ENCODE data around the gene UPF2. TPM values are rescaled to one million over a fixed set of nuclear protein-coding genes. Genes with fewer than 3 reads are reported as not detected.
A peak's percentile ranks its signal among the peaks of the same experiment; 100 is the strongest.

UPF2 gene
- total and polyA plus RNA-seq, 10 of the 15 experiments (the other 5 are each of a cell fraction or from before 2014, with no cell fraction given): 21.0 to 44.4 (median 25.9) TPM

DNA sequence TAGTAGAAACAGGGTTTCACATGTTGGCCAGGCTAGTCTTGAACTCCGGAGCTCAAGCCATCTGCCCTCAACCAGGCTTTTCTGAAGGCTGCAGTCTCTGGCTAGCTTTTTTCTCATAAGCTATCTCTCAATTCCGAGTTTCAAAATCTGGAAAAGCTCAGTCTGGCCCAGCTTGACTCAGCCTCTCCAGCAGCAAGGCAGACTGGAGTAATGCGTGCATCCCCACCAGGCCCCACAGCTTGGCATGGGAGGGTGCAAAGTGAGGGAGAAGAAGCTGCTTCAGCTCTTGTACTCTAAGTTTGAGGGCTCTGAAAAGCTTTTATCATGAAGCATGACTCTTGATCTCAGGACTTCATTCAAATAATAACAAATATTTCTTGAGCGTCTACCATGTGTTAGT is 30.9 kb upstream of the UPF2 start:
- Histone ChIP-seq H3K4me3 (peak overlapping the region; percentile 59; the same call in 1 of the 2 replicates), H3K4me2 (ENCODE audit: control insufficient read depth, insufficient read depth) (peak overlapping the region; percentile 40), H3K79me2 (ENCODE audit: control insufficient read depth, insufficient read depth, low read length) (peaks cover 50% of the 10 kb centered on the region), H4K20me1 (ENCODE audit: control insufficient read depth, insufficient read depth) (no peaks in the 10 kb centered on the region), H3K9me3 (replicated peaks; ENCODE audit: control insufficient read depth, insufficient read depth, low read length) (no peaks in the 10 kb centered on the region), H3K9ac (ENCODE audit: control insufficient read depth, insufficient read depth, low read length) (0 out of 2 replicates have a peak overlapping the region, but pooled peaks have one; percentile 13), H2AFZ (ENCODE audit: control insufficient read depth, low read depth, low read length) (no peak overlapping the region), H3K27me3 (replicated peaks in 1 of 2; ENCODE audit: control insufficient read depth in 2 of 2, insufficient read depth in 2 of 2, low read length in 1 of 2) (no peaks in the 10 kb centered on the region), H3K27ac (ENCODE audit: control insufficient read depth, insufficient read depth) (peak overlapping the region; percentile 68), H3K4me1 (ENCODE audit: control insufficient read depth, insufficient read depth, low read length) (peaks cover 45% of the 10 kb centered on the region), H3K36me3 (ENCODE audit: control insufficient read depth in 2 of 2, insufficient read depth in 2 of 2, low read length in 1 of 2) (no peaks in the 10 kb centered on the region)
- no peak for DNase-seq (ENCODE audit: low read depth, low spot score)
- ATAC-seq: no peak
- intact Hi-C loops (cut with micrococcal nuclease; ENCODE audit: unreplicated experiment): no loop called here
- ChIA-PET CTCF (interaction anchor here (0.6 to 1.9 kb wide), 6 partner anchors 23 to 87 kb away, joined by 3 to 8 read pairs (median 3); no protein-coding TSS in a partner anchor), SMC1A (ENCODE audit: uncharacterized antibody, unreplicated experiment) (interaction anchor here (1.5 to 5.5 kb wide), 10 partner anchors 18 to 80 kb away, joined by 3 to 43 read pairs (median 5); partner anchors contain the start of gene UPF2), POLR2A (interaction anchor here (0.5 to 4.3 kb wide), 12 partner anchors 21 to 132 kb away, joined by 3 to 35 read pairs (median 5); partner anchors contain the start of gene UPF2), RAD21 (ENCODE audit: unreplicated experiment) (interaction anchor here (1.0 to 5.1 kb wide), 7 partner anchors 25 to 191 kb away, joined by 3 to 34 read pairs (median 6); partner anchors contain the start of genes CDC123, NUDT5 and UPF2)
- in situ Hi-C loops (cut with MboI): no loop called here
- no TSS peak for BruUV-seq (replicated peaks)
- FAIRE-seq: no peak
- 47% methylated on average over 4 of the region's 4 CpGs for WGBS (ENCODE audit: insufficient coverage, insufficient replicate concordance, low lambda C conversion rate, missing lambda C conversion rate)
- TF ChIP-seq NFYB (IDR thresholded peaks at IDR 0.05; ENCODE audit: insufficient read depth, low read depth, low read length) (no peak), CREB1 (IDR thresholded peaks at IDR 0.05; ENCODE audit: low read depth) (no peak), POU2F2 (IDR thresholded peaks at IDR 0.05; ENCODE audit: borderline replicate concordance, low read depth, low read length) (no peak), SPI1 (IDR thresholded peaks at IDR 0.05; ENCODE audit: borderline replicate concordance, insufficient read depth, low read depth, low read length) (no peak), STAT3 (IDR thresholded peaks at IDR 0.05; ENCODE audit: low read depth, low read length) (no peak), CBX3 (IDR thresholded peaks at IDR 0.05; ENCODE audit: borderline replicate concordance, low read depth) (no peak), RUNX3 (IDR thresholded peaks at IDR 0.05; ENCODE audit: low read length) (no peak), CHD1 (IDR thresholded peaks at IDR 0.05; ENCODE audit: low read depth, low read length) (no peak)
- TF ChIP-seq, protein P1, sequence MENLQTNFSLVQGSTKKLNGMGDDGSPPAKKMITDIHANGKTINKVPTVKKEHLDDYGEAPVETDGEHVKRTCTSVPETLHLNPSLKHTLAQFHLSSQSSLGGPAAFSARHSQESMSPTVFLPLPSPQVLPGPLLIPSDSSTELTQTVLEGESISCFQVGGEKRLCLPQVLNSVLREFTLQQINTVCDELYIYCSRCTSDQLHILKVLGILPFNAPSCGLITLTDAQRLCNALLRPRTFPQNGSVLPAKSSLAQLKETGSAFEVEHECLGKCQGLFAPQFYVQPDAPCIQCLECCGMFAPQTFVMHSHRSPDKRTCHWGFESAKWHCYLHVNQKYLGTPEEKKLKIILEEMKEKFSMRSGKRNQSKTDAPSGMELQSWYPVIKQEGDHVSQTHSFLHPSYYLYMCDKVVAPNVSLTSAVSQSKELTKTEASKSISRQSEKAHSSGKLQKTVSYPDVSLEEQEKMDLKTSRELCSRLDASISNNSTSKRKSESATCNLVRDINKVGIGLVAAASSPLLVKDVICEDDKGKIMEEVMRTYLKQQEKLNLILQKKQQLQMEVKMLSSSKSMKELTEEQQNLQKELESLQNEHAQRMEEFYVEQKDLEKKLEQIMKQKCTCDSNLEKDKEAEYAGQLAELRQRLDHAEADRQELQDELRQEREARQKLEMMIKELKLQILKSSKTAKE (IDR thresholded peaks at IDR 0.05; ENCODE audit: low read depth, poor library complexity, severe bottlenecking): no peak
- TF ChIP-seq, protein P2, sequence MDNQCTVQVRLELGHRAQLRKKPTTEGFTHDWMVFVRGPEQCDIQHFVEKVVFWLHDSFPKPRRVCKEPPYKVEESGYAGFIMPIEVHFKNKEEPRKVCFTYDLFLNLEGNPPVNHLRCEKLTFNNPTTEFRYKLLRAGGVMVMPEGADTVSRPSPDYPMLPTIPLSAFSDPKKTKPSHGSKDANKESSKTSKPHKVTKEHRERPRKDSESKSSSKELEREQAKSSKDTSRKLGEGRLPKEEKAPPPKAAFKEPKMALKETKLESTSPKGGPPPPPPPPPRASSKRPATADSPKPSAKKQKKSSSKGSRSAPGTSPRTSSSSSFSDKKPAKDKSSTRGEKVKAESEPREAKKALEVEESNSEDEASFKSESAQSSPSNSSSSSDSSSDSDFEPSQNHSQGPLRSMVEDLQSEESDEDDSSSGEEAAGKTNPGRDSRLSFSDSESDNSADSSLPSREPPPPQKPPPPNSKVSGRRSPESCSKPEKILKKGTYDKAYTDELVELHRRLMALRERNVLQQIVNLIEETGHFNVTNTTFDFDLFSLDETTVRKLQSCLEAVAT (IDR thresholded peaks at IDR 0.05): no peak
- TF ChIP-seq, protein P3, sequence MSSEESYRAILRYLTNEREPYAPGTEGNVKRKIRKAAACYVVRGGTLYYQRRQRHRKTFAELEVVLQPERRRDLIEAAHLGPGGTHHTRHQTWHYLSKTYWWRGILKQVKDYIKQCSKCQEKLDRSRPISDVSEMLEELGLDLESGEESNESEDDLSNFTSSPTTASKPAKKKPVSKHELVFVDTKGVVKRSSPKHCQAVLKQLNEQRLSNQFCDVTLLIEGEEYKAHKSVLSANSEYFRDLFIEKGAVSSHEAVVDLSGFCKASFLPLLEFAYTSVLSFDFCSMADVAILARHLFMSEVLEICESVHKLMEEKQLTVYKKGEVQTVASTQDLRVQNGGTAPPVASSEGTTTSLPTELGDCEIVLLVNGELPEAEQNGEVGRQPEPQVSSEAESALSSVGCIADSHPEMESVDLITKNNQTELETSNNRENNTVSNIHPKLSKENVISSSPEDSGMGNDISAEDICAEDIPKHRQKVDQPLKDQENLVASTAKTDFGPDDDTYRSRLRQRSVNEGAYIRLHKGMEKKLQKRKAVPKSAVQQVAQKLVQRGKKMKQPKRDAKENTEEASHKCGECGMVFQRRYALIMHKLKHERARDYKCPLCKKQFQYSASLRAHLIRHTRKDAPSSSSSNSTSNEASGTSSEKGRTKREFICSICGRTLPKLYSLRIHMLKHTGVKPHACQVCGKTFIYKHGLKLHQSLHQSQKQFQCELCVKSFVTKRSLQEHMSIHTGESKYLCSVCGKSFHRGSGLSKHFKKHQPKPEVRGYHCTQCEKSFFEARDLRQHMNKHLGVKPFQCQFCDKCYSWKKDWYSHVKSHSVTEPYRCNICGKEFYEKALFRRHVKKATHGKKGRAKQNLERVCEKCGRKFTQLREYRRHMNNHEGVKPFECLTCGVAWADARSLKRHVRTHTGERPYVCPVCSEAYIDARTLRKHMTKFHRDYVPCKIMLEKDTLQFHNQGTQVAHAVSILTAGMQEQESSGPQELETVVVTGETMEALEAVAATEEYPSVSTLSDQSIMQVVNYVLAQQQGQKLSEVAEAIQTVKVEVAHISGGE (CRISPR knock-in tag; IDR thresholded peaks at IDR 0.05): no peak
- TF ChIP-seq, protein P4, sequence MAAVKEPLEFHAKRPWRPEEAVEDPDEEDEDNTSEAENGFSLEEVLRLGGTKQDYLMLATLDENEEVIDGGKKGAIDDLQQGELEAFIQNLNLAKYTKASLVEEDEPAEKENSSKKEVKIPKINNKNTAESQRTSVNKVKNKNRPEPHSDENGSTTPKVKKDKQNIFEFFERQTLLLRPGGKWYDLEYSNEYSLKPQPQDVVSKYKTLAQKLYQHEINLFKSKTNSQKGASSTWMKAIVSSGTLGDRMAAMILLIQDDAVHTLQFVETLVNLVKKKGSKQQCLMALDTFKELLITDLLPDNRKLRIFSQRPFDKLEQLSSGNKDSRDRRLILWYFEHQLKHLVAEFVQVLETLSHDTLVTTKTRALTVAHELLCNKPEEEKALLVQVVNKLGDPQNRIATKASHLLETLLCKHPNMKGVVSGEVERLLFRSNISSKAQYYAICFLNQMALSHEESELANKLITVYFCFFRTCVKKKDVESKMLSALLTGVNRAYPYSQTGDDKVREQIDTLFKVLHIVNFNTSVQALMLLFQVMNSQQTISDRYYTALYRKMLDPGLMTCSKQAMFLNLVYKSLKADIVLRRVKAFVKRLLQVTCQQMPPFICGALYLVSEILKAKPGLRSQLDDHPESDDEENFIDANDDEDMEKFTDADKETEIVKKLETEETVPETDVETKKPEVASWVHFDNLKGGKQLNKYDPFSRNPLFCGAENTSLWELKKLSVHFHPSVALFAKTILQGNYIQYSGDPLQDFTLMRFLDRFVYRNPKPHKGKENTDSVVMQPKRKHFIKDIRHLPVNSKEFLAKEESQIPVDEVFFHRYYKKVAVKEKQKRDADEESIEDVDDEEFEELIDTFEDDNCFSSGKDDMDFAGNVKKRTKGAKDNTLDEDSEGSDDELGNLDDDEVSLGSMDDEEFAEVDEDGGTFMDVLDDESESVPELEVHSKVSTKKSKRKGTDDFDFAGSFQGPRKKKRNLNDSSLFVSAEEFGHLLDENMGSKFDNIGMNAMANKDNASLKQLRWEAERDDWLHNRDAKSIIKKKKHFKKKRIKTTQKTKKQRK (IDR thresholded peaks at IDR 0.05; ENCODE audit: low read depth, low read length): no peak

All from GM12878 (cell line).